Epithelial cell of proximal tubule (primary cell): ENCODE measurements around the gene TSKU. TPM values are rescaled to one million over a fixed set of nuclear protein-coding genes. Genes with fewer than 3 reads are reported as not detected.

ENCODE experiments used
- DNase-seq: peaks from one replicate; pipeline ENCODE4 v3.0.0-alpha.2; 2011; ENCODE audit warnings: low read depth
- H3K4me3 ChIP-seq: 2 replicates; pipeline ENCODE4 v1.5.1; 2011; ENCODE audit warnings: low read depth, mild to moderate bottlenecking, low read length
- CTCF ChIP-seq: conservative IDR thresholded peaks from 2 replicates; pipeline ENCODE4 v1.5.1; 2012; ENCODE audit warnings: low read depth, mild to moderate bottlenecking, low read length
- total RNA-seq: library from RNA; depleted of rRNA; stranded (reverse); fragments of >200 nt; gene quantifications from 2 replicates; pipeline ENCODE4 v1.2.3, GENCODE V29; 2015

Gene TSKU
- total RNA-seq, 1 donor from 2014 or later = 18.3 TPM

- DNase-seq = no peak
- TF ChIP-seq CTCF = no peak
- no peak overlapping the region for H3K4me3 ChIP-seq
These were observed 22.9 kb upstream of the TSKU start for GRCh38 chr11:76760236-76760635.

GRCh38 chr11:76761718-76762355, 21.3 kb upstream of the TSKU start:
- no peak for DNase-seq
- no peak overlapping the region for H3K4me3 ChIP-seq
- no peak for TF ChIP-seq CTCF

GRCh38 chr11:76762356-76762752, 20.8 kb upstream of the TSKU start:
- no peak for DNase-seq
- no peak for TF ChIP-seq CTCF
- no peak overlapping the region for H3K4me3 ChIP-seq

DNA sequence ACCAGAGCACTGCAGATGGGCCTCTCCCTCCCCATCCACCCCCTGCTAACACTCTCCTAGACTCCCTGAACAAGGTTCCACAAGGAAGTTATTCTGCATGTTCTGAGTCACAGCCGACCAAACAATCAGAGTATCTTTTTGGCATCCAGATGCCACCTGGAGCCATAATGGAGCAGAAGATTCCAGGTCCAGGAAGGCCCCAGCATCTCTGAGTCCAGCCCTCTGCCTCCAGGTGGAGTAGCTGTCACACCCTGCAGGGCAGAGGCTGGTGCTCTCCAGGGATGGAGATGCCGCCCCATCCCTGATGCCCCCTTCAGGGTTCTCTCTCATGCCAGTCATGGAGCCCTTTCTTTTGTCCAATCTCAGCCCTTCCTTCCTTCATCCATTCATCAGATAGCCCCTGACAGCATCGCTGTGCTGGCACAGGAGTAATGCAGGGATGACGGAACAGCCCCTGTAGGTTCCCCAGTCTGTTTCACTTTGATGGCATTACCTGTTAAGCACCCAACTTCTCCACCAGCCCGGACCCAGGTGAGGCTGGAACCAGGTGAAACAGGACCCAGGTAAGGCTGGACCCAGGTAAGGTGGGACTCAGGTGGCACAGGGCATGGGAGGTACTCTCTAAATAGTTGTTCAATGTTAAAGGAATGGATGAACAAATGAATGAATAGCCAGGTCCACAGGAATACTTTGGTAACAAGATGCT, 20.1 kb upstream of the TSKU start:
- DNase-seq = no peak
- peak; percentile 6 for TF ChIP-seq CTCF
- H3K4me3 ChIP-seq = no peak overlapping the region

GRCh38 chr11:76763573-76764346, 19.4 kb upstream of the TSKU start:
- no peak for TF ChIP-seq CTCF
- peak; percentile 56 for DNase-seq
- no peak overlapping the region for H3K4me3 ChIP-seq

- no peak for DNase-seq
- TF ChIP-seq CTCF = no peak
These were observed 18.1 kb upstream of the TSKU start for GRCh38 chr11:76764941-76765665.

More at GRCh38 chr11:76764941-76765665, 18.1 kb upstream of the TSKU start:
- H3K4me3 ChIP-seq = no peak overlapping the region
